ENCODE data around the gene HSP90AB1. TPM values are rescaled to one million over a fixed set of nuclear protein-coding genes. Genes with fewer than 3 reads are reported as not detected.

HSP90AB1 gene
- polyA plus RNA-seq, 1 of the 3 experiments (the other 2 are of a cell fraction) = 843 TPM

DNA sequence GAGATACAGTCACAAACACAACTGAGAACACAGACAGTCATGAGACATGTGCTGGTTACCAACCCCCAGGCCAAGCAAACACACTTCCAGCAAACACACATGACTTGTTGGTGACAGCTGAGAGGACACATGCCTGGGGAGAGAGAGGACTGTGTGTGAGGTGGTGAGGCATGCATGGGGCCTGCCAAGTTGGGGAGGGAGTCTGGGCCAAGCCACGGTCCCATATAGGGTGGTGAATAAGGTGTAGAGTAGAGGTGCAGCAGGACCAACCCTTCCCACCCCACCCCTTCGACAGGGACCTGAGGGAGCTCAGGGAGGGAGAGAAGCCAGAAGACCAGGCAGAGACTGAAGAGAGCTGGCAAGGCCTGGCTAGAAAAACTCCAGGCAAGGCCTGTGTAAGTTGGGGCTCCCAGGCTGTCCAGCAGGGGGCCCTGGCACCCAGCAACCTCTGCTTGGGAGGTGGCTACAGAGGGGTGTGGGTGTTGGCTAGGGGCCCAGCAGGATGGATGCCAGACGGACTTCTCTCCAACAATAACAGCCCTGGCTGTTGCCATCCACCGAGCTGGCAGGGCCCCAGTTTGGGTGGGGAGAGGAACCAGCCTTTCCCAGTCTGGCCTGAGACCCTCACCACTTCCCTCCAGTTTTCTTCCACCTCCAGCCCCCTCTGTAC lies 25.5 kb upstream of the HSP90AB1 start:
- peaks cover 17 to 65% of the 10 kb centered on the region in 2 experiments for H3K4me1 ChIP-seq (ENCODE audit: control insufficient read depth in 1 of 2, insufficient read depth in 2 of 2, low read depth in 1 of 2, low read length in 1 of 2)

More for the DNA sequence above, 25.5 kb upstream of the HSP90AB1 start:
- H3K9ac ChIP-seq = no peak overlapping the region
- H3F3A ChIP-seq (replicated peaks; ENCODE audit: insufficient read depth) = peaks cover 7% of the 10 kb centered on the region
- 0% methylated on average over 4 of the region's 4 CpGs for WGBS (ENCODE audit: low lambda C conversion rate)
- ChIA-PET POLR2A (interaction anchor here (0.7 to 4.7 kb wide), 6 partner anchors 13 to 49 kb away, joined by 3 to 49 read pairs (median 4); partner anchors contain the start of genes HSP90AB1 and SLC35B2), CTCF (interaction anchor here (0.6 to 13.7 kb wide), 22 partner anchors 8 to 138 kb away, joined by 3 to 224 read pairs (median 4); partner anchors contain the start of genes HSP90AB1 and SLC35B2)
- peak overlapping the region; percentile 82 for H3K4me2 ChIP-seq
- H3K9me3 ChIP-seq = no peaks in the 10 kb centered on the region
- no peak overlapping the region; a peak in 1 of 4 replicates for H3K4me3 ChIP-seq (ENCODE audit: low read depth in 2 of 2, low read length in 1 of 2)
- H2AFZ ChIP-seq (ENCODE audit: low read depth) = no peak overlapping the region
- no peaks in the 10 kb centered on the region for H3K27me3 ChIP-seq (ENCODE audit: insufficient read depth)
- peak overlapping the region; percentile 52 to 98 for H3K27ac ChIP-seq (ENCODE audit: low read depth in 2 of 2, low read length in 1 of 2)
- peaks cover 7% of the 10 kb centered on the region; the same call in 1 of the 2 replicates for H3K79me2 ChIP-seq (ENCODE audit: insufficient read depth)
- peaks cover 5% of the 10 kb centered on the region; the same call in 1 of the 2 replicates for H4K20me1 ChIP-seq (ENCODE audit: insufficient read depth)
- H3K36me3 ChIP-seq (replicated peaks in 1 of 2; ENCODE audit: control insufficient read depth in 1 of 2, insufficient read depth in 2 of 2, low read length in 1 of 2) = no peaks in the 10 kb centered on the region
- peak; percentile 96 for TF ChIP-seq NFIC (IDR thresholded peaks at IDR 0.05; ENCODE audit: borderline replicate concordance)
- peak; percentile 76 for TF ChIP-seq RAD21 (IDR thresholded peaks at IDR 0.05; ENCODE audit: low read length)
- TF ChIP-seq FOSL2 (IDR thresholded peaks at IDR 0.05; ENCODE audit: borderline replicate concordance, low read depth) = no peak
- TF ChIP-seq, protein P1, sequence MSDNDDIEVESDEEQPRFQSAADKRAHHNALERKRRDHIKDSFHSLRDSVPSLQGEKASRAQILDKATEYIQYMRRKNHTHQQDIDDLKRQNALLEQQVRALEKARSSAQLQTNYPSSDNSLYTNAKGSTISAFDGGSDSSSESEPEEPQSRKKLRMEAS (IDR thresholded peaks at IDR 0.05; ENCODE audit: low read depth) = 0 out of 2 replicates have a peak, but pooled peaks have one; percentile 18
- peak; percentile 88 for TF ChIP-seq MXI1 (IDR thresholded peaks at IDR 0.05; ENCODE audit: low read depth, low read length)
- TF ChIP-seq, protein P2, sequence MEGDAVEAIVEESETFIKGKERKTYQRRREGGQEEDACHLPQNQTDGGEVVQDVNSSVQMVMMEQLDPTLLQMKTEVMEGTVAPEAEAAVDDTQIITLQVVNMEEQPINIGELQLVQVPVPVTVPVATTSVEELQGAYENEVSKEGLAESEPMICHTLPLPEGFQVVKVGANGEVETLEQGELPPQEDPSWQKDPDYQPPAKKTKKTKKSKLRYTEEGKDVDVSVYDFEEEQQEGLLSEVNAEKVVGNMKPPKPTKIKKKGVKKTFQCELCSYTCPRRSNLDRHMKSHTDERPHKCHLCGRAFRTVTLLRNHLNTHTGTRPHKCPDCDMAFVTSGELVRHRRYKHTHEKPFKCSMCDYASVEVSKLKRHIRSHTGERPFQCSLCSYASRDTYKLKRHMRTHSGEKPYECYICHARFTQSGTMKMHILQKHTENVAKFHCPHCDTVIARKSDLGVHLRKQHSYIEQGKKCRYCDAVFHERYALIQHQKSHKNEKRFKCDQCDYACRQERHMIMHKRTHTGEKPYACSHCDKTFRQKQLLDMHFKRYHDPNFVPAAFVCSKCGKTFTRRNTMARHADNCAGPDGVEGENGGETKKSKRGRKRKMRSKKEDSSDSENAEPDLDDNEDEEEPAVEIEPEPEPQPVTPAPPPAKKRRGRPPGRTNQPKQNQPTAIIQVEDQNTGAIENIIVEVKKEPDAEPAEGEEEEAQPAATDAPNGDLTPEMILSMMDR (IDR thresholded peaks at IDR 0.05) = peak; percentile 83
- TF ChIP-seq FOXJ3 (CRISPR knock-in tag; IDR thresholded peaks at IDR 0.05) = peak; percentile 47; the same call in 1 of the 2 replicates
- TF ChIP-seq SIN3A (IDR thresholded peaks at IDR 0.05; ENCODE audit: borderline replicate concordance, low read depth, low read length) = peak; percentile 41; the same call in 1 of the 2 replicates
- TF ChIP-seq POLR2AphosphoS5 (IDR thresholded peaks at IDR 0.05; ENCODE audit: low read depth, low read length) = no peak
- TF ChIP-seq SMC3 (IDR thresholded peaks at IDR 0.05; ENCODE audit: low read depth, low read length) = peak; percentile 66
- TF ChIP-seq, protein P3, sequence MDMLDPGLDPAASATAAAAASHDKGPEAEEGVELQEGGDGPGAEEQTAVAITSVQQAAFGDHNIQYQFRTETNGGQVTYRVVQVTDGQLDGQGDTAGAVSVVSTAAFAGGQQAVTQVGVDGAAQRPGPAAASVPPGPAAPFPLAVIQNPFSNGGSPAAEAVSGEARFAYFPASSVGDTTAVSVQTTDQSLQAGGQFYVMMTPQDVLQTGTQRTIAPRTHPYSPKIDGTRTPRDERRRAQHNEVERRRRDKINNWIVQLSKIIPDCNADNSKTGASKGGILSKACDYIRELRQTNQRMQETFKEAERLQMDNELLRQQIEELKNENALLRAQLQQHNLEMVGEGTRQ (IDR thresholded peaks at IDR 0.05; ENCODE audit: borderline replicate concordance, low read depth, low read length) = no peak
- TF ChIP-seq, protein P4, sequence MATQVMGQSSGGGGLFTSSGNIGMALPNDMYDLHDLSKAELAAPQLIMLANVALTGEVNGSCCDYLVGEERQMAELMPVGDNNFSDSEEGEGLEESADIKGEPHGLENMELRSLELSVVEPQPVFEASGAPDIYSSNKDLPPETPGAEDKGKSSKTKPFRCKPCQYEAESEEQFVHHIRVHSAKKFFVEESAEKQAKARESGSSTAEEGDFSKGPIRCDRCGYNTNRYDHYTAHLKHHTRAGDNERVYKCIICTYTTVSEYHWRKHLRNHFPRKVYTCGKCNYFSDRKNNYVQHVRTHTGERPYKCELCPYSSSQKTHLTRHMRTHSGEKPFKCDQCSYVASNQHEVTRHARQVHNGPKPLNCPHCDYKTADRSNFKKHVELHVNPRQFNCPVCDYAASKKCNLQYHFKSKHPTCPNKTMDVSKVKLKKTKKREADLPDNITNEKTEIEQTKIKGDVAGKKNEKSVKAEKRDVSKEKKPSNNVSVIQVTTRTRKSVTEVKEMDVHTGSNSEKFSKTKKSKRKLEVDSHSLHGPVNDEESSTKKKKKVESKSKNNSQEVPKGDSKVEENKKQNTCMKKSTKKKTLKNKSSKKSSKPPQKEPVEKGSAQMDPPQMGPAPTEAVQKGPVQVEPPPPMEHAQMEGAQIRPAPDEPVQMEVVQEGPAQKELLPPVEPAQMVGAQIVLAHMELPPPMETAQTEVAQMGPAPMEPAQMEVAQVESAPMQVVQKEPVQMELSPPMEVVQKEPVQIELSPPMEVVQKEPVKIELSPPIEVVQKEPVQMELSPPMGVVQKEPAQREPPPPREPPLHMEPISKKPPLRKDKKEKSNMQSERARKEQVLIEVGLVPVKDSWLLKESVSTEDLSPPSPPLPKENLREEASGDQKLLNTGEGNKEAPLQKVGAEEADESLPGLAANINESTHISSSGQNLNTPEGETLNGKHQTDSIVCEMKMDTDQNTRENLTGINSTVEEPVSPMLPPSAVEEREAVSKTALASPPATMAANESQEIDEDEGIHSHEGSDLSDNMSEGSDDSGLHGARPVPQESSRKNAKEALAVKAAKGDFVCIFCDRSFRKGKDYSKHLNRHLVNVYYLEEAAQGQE (IDR thresholded peaks at IDR 0.05; ENCODE audit: low read depth, low read length) = peak; percentile 8; the same call in 1 of the 2 replicates
- TF ChIP-seq CHD2 (IDR thresholded peaks at IDR 0.05; ENCODE audit: low read length, partially characterized antibody) = peak; percentile 69
- TF ChIP-seq RCOR1 (IDR thresholded peaks at IDR 0.05; ENCODE audit: low read length) = peak; percentile 55
- peak; percentile 54; the same call in 1 of the 2 replicates for TF ChIP-seq TCF12 (IDR thresholded peaks at IDR 0.05)
- no peaks in the 10 kb centered on the region for H3K9me2 ChIP-seq
- DNase-seq = peak; percentile 90

Data from SK-N-SH (cell line).